Measurements from ENCODE around the gene OR2K2.
"Not testable (repeated sequence)": the region's sequence is repeated elsewhere in the genome, so short reads cannot be mapped to it uniquely, and the experiment has no call there.

Gene OR2K2

GRCh38 chr9:111300140-111300735 is 29.8 kb downstream of the OR2K2 start:
- peaks cover 18% of the 10 kb centered on the region for H3K4me1 Mint-ChIP-seq
- no peak for TF ChIP-seq CTCF (IDR thresholded peaks at IDR 0.05; ENCODE audit: unreplicated experiment in 3 of 3)
- no peaks in the 10 kb centered on the region for H3K27me3 Mint-ChIP-seq (ENCODE audit: low read depth)
- no peaks in the 10 kb centered on the region for H3K9me3 Mint-ChIP-seq
- H3K4me3 Mint-ChIP-seq: no peak overlapping the region
- H3K27ac Mint-ChIP-seq: peak overlapping the region; percentile 48 to 91 (median 65)
- no peaks in the 10 kb centered on the region for H3K36me3 Mint-ChIP-seq (ENCODE audit: low read depth)

GRCh38 chr9:111299599-111299966 is 30.4 kb downstream of the OR2K2 start:
- Mint-ChIP-seq H3K4me3 (peak overlapping the region; percentile 9 to 67 (median 14)), H3K4me1 (peaks cover 18% of the 10 kb centered on the region), H3K27ac (peak overlapping the region; percentile 65 to 91 (median 90))
- not testable (repeated sequence) for H3K9me3 Mint-ChIP-seq; H3K27me3 Mint-ChIP-seq (ENCODE audit: low read depth); H3K36me3 Mint-ChIP-seq (ENCODE audit: low read depth)

- peak; percentile 81 to 94 (median 83) for TF ChIP-seq CTCF (IDR thresholded peaks at IDR 0.05; ENCODE audit: unreplicated experiment in 3 of 3)
- H3K36me3 Mint-ChIP-seq (ENCODE audit: low read depth): no peaks in the 10 kb centered on the region
- peaks cover 18% of the 10 kb centered on the region for H3K4me1 Mint-ChIP-seq
- no peaks in the 10 kb centered on the region for H3K27me3 Mint-ChIP-seq (ENCODE audit: low read depth)
- peak overlapping the region; percentile 65 to 91 (median 90) for H3K27ac Mint-ChIP-seq
- peak overlapping the region; percentile 9 to 67 (median 14) for H3K4me3 Mint-ChIP-seq
- H3K9me3 Mint-ChIP-seq: peaks cover 2% of the 10 kb centered on the region
These were observed 31.1 kb downstream of the OR2K2 start for GRCh38 chr9:111298731-111299598.

GRCh38 chr9:111298111-111298510 is 31.9 kb downstream of the OR2K2 start:
- no peak overlapping the region for H3K4me3 Mint-ChIP-seq
- H3K36me3 Mint-ChIP-seq (ENCODE audit: low read depth): no peaks in the 10 kb centered on the region
- H3K27me3 Mint-ChIP-seq (ENCODE audit: low read depth): no peaks in the 10 kb centered on the region
- peak overlapping the region; percentile 42 to 91 (median 65) for H3K27ac Mint-ChIP-seq
- H3K4me1 Mint-ChIP-seq: peaks cover 18% of the 10 kb centered on the region
- no peak for TF ChIP-seq CTCF (IDR thresholded peaks at IDR 0.05; ENCODE audit: unreplicated experiment in 3 of 3)
- peaks cover 2% of the 10 kb centered on the region for H3K9me3 Mint-ChIP-seq

GRCh38 chr9:111297066-111297824 is 32.8 kb downstream of the OR2K2 start:
- Mint-ChIP-seq H3K36me3 (ENCODE audit: low read depth) (no peaks in the 10 kb centered on the region), H3K4me3 (no peak overlapping the region), H3K27me3 (ENCODE audit: low read depth) (no peaks in the 10 kb centered on the region), H3K9me3 (peaks cover 4% of the 10 kb centered on the region), H3K27ac (peak overlapping the region in 1 of 3 experiments; percentile 10), H3K4me1 (peaks cover 18% of the 10 kb centered on the region)
- TF ChIP-seq CTCF (IDR thresholded peaks at IDR 0.05; ENCODE audit: unreplicated experiment in 3 of 3): no peak
